Cardiac fibroblast (primary cell): Measurements from ENCODE around the gene MYO16.
A peak's percentile ranks its signal among the peaks of the same experiment; 100 is the strongest.

Experiments used
- DNase-seq, 2 donors: peaks; one replicate each; pipeline versions ENCODE4 v3.0.0 to v3.0.0-alpha.2; 2010; ENCODE audit warnings: low read depth in 2 of 2
- H3K4me3 ChIP-seq, 2 donors: replicated peaks in 1 of 2; 1 replicate in 1 of 2; 2 replicates in 1 of 2; pipeline ENCODE4 v1.5.1; 2011; ENCODE audit warnings: low read depth in 2 of 2, low read length in 2 of 2, mild to moderate bottlenecking in 2 of 2, moderate library complexity in 1 of 2
- CTCF ChIP-seq: IDR thresholded peaks from one replicate; pipeline ENCODE4 v1.5.1; 2011; ENCODE audit warnings: low read depth, mild to moderate bottlenecking, low read length, inconsistent platforms

MYO16 gene

DNA sequence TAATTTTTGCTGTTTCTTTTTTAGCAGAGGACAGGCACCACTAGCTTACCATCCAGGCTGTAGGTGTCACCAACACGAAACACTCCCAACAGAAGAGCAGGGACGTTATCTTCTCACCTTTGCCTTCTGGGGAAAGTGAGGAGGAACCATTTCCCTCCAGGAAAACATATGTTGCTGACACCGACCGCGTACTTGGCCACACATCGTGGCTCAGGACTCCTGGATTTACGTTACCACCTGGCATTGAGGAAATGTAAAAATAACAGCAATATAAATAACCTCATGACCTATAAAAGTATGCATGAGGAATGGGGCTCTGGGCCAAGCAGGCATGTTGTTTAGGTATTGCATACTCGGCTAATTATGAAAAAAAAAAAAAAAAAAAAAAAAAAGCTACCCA is 525.1 kb downstream of the MYO16 start:
- peak; percentile 35 to 52 for DNase-seq
- H3K4me3 ChIP-seq = no peak overlapping the region
- TF ChIP-seq CTCF = no peak

DNA sequence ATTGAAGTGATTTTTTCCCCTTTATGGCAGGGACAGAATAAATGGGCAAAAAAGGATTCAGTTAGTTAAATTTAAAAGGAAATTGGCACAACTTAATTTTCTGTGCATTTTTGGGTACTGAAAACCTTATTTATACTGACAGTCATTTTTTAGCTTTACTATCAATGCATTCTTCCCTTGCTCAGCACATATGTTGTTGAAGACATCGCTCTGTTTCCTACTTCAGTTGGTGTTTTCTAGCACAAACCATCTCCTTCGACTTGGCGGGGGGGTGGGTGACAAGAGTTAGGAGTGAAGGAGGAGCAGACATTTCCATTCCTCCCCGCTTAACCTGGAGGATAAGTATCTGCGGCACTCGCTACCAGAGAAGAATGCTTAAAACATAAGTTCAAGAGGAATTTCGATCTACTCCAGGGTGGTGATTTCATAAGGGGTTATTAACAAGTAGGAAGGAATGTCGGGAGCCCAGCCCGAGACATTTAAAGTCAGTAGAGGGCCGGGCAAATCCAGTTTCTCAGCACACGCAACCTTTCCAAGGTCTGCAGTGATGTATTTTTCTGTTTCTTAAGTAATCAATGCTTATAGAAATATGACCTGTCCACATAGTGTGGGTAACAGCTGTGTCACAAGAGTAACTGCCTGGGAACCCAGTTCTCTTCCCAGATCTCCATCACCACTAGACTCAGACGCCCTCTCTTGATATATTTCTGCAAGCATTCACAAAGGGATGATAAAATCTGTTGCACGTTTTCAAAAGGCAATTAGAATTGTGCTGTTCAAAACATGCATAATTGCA is 525.8 kb downstream of the MYO16 start:
- TF ChIP-seq CTCF = no peak
- peak; percentile 75 to 78 for DNase-seq
- H3K4me3 ChIP-seq = no peak overlapping the region

- peak; percentile 91 to 92 for DNase-seq
- TF ChIP-seq CTCF = no peak
- H3K4me3 ChIP-seq = no peak overlapping the region
Measured at GRCh38 chr13:109156181-109156935, 526.9 kb downstream of the MYO16 start.

DNA sequence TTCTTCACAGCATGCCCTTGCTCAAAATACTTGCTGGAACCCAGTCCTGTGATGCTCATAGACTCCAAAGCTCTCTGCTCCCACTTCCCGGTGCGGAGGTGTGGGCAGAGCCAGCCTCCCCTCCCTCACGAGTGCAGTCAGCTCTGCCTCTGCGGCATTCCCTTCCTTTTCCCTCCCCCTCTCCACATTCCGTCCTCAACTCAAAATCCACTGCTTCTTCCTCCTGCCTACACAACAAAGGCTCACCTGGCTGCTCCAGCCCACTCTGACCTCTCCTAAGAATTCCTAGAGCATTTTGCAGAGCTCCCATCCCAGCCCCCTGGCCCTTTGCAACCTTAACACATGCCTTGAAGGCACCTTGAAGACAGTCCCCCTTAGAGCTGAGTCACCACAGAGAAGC is 527.9 kb downstream of the MYO16 start:
- no peak overlapping the region for H3K4me3 ChIP-seq
- TF ChIP-seq CTCF = no peak
- DNase-seq = no peak

- DNase-seq = no peak
- TF ChIP-seq CTCF = no peak
- H3K4me3 ChIP-seq = no peak overlapping the region
Measured at GRCh38 chr13:109158383-109158782, 529.0 kb downstream of the MYO16 start.

- TF ChIP-seq CTCF = no peak
- no peak for DNase-seq
- no peak overlapping the region for H3K4me3 ChIP-seq
Measured at GRCh38 chr13:109159650-109160309, 530.4 kb downstream of the MYO16 start.
